A549 (cell line): ENCODE data around the gene MMP25.

ENCODE experiments used
- CHD2 ChIP-seq: fragments of 150-350 bp; IDR thresholded peaks from 2 replicates; pipeline ENCODE4 v1.6.1; 2014; ENCODE audit warnings: low read length; ENCODE audit not compliant: partially characterized antibody
- CTCF ChIP-seq: fragments of >200 bp; sonication (Bioruptor Twin); formaldehyde crosslinking; IDR thresholded peaks from 3 replicates; pipeline ENCODE4 v1.5.1; 2016
- HDAC2 ChIP-seq: fragments of 200-600 bp; sonication (generic); IDR thresholded peaks from 2 replicates; pipeline ENCODE4 v1.6.1; 2016
- JUN ChIP-seq, 2 experiments: fragments of >200 bp; sonication (Bioruptor Twin); formaldehyde crosslinking; IDR thresholded peaks; 2 replicates in 1 of 2; 3 replicates in 1 of 2; pipeline ENCODE4 v1.6.1; 2016 to 2017
- MAX ChIP-seq: IDR thresholded peaks from 2 replicates; pipeline ENCODE4 v1.6.1; 2012
- NFE2L2 ChIP-seq: fragments of 150-350 bp; conservative IDR thresholded peaks from 2 replicates; pipeline ENCODE4 v1.6.1; 2014; ENCODE audit warnings: low read length
- REST ChIP-seq: fragments of 200-600 bp; sonication (generic); IDR thresholded peaks from 2 replicates; pipeline ENCODE4 v1.6.1; 2016; ENCODE audit warnings: antibody characterized with exemption, mild to moderate bottlenecking, moderate library complexity

- TF ChIP-seq MAX (no peak), HDAC2 (no peak), CTCF (no peak), JUN (IDR thresholded peaks at IDR 0.05) (no peak), NFE2L2 (no peak), CHD2 (no peak), REST (no peak)
Measured at GRCh38 chr16:3027489-3027795, 18.9 kb upstream of the MMP25 start.
